ENCODE measurements around the gene ZNF423.

Gene ZNF423

DNA sequence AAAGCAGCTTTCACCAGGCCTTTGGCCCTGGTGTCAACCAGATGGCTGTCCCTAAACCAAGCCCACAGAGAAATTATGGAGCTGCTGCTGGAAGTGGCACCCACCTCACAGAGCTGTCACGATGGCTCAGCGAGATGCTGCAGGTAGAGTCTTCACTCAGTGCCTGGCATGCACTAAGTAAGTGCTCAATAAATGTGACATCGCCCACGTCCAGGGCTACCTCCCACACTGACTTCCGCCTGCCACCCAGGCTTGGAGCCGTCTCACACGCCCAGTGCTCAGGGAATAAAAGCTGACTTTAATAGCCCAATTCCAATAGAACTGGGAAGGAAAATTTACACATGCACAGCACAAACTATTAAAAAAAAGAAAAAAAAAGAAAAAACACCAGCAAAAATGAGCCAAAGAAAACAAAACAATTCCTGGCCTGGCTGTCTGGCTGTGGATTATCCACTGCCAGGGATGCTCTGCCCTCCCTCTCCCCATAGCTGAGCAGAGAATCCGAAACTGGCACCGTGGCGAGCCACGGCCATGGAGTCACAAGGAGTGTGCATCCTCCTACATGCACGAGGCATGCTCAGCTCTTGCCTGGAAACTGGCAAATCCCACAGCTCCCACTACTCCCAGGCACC is 68.9 kb downstream of the ZNF423 start:
- DNase-seq (ENCODE audit: low read depth, low spot score): no peak

- no peak for DNase-seq (ENCODE audit: low read depth, low spot score)
Observed at GRCh38 chr16:49785970-49786369, 69.9 kb downstream of the ZNF423 start.

- no peak for DNase-seq (ENCODE audit: low read depth, low spot score)
Observed at GRCh38 chr16:49782405-49782804, 73.5 kb downstream of the ZNF423 start.

GRCh38 chr16:49781401-49781800 is 74.5 kb downstream of the ZNF423 start:
- DNase-seq (ENCODE audit: low read depth, low spot score): no peak

DNA sequence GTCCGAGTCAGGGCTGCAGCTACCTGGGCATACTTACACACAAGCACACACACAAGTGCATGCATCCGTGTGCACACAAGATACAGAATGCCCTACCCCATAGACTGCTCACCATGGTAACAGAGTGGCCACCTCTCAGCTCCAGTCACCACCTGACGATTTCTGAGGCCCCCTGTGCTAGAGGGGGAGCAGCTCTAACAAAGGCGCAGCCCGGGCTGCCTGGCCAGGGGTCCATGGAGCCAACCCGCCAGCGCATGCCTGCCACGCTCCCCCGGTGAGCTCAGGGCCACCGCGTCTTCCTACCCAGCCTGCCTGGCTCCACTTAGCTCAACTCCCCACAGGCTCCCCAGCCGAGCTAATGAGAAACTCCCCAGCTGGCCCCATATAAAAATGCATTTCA is 75.5 kb downstream of the ZNF423 start:
- no peak for DNase-seq (ENCODE audit: low read depth, low spot score)

- no peak for DNase-seq (ENCODE audit: low read depth, low spot score)
Observed at GRCh38 chr16:49779979-49780378, 75.9 kb downstream of the ZNF423 start.

DNA sequence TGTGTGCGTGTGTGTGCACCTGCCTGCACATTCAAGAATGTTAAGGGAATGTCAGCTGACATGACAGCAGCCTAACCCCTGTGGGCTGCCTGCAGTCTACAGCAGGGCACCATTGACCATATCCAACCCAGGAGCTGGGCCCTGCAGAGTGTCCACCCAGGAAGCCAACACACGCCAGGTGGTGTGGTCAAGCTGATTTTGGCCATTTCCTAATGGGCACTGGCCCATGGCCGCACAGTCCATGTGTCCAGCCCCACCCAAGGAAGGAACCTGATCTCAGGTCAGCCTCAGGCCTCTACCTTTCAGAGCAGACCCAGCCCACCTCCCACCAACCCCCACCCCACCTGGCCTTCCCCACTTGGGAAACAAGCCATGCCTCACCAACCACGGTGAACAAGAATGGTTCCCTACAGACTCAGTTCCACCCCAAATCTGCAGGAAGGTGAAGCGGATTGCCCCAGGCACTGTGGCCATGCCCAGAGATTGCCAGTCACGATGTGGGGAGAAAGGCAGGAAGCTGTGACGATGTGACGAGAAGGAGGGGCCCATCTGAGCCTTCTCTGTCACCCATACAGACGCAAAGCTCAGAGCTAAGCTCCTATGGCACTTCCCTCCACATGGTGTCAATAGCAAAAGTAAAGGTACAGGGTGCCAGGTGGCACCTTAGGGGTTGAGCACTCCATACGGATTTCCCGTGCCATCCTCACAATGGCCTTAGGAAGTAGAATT is 77.5 kb downstream of the ZNF423 start:
- no peak for DNase-seq (ENCODE audit: low read depth, low spot score)

GRCh38 chr16:49776734-49777133 is 79.2 kb downstream of the ZNF423 start:
- no peak for DNase-seq (ENCODE audit: low read depth, low spot score)

- peak; percentile 35 for DNase-seq (ENCODE audit: low read depth, low spot score)
Observed at GRCh38 chr16:49776085-49776595, 79.8 kb downstream of the ZNF423 start.

DNA sequence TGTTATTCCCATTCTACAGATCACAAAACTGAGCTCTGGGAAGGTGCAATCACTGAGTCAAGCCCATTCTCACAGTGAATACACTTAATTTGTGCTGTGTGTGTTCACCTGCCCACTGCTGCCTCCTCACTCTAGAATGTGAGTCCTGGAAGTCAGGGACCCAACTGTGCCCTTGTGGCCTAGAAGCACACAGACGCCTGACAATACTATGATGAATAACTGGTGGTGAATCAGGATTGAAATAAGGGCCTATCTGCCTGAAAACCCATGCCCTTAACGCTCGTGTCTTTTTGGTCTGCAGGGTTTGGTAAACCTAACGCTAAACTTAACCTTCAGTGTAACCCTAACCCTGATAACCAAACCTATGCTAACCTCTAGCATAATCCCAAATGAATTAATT is 80.3 kb downstream of the ZNF423 start:
- no peak for DNase-seq (ENCODE audit: low read depth, low spot score)

GRCh38 chr16:49775018-49775417 is 80.9 kb downstream of the ZNF423 start:
- DNase-seq (ENCODE audit: low read depth, low spot score): no peak

- no peak for DNase-seq (ENCODE audit: low read depth, low spot score)
Observed at GRCh38 chr16:49773534-49774475, 82.1 kb downstream of the ZNF423 start.

DNA sequence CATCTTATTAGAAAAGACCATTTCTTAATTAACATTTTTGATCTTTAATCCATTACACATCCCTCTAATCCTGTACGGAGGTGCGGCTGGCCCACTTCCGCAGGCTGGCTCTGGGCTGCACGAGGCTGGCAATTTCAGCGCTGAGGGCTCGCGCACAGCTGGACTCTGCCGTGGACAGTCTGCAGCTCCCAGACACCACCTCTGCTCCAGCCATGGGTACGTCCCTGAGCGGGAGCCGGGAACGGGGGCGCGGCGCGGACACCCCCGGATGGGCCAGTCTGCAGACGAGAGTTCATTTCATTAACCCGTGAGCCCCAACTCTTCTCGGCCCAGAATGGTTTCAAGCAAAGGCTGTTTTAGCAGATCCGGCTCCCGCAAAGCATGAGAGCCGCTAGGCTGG is 87.9 kb downstream of the ZNF423 start:
- no peak for DNase-seq (ENCODE audit: low read depth, low spot score)

- no peak for DNase-seq (ENCODE audit: low read depth, low spot score)
Observed at GRCh38 chr16:49767414-49767813, 88.5 kb downstream of the ZNF423 start.

GRCh38 chr16:49766225-49766624 is 89.7 kb downstream of the ZNF423 start:
- no peak for DNase-seq (ENCODE audit: low read depth, low spot score)

- DNase-seq (ENCODE audit: low read depth, low spot score): no peak
Observed at GRCh38 chr16:49763826-49764225, 92.1 kb downstream of the ZNF423 start.

- DNase-seq (ENCODE audit: low read depth, low spot score): no peak
Observed at GRCh38 chr16:49760815-49761214, 95.1 kb downstream of the ZNF423 start.

DNA sequence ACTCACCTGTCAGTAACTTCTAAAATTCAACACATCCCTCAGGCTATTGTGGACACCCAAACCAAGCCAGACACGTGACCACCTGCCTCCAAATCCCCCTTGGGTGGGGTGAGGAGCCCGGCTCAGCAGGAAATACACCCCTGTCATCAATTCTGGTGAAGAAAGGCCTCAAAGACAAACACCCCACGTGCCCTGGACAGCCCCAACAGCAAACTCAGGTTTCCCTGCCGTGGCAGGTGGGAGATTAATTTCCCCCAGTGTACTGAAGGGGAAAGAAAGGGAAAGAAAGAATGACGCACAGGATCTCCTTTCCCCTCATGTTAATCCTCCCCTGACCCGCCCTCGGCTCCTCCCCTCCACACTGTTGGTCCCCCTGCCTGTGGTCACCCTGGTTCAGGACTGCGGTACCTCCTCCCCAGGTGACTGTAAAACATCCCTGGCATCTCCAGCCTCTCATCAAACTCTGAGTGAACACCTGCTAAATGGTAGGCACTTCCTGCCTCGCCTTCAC is 98.3 kb downstream of the ZNF423 start:
- no peak for DNase-seq (ENCODE audit: low read depth, low spot score)

DNA sequence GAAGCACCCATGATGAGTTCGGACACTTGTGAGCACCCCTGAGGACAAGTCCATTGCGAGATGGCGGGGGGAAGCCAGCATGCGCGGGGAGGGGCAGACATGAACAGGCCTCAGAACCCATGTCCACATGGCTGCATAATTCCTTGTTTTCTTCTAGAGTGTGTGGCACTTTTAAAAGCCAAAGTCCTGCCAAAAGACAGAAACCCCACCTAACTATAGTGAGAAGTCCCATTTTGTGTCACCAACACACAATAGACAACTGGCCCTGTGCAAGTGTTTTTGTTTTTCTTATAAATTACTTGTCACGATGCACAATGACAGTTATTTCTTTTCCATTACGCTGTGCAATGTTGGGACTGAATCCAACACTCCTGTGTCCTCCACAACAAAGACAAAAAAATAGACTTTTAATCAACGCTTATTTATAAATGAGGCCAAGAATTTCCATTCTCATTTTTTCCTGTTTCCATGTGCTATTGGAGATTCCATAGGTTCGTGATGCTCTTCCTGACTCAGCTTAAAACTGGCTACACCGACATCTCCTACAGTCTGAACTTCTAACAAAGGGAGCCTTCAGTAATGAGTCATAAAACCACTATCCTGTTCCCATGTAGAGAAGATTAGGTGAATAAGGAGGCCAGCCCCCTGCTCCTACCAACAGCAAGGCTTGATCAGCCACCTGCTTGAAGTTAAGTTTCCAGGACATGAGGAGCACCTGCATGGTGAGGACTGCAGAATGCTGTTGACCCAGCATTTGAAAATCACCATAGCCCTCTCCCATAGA is 98.9 kb downstream of the ZNF423 start:
- no peak for DNase-seq (ENCODE audit: low read depth, low spot score)

- DNase-seq (ENCODE audit: low read depth, low spot score): no peak
Observed at GRCh38 chr16:49755716-49756505, 100.0 kb downstream of the ZNF423 start.

DNA sequence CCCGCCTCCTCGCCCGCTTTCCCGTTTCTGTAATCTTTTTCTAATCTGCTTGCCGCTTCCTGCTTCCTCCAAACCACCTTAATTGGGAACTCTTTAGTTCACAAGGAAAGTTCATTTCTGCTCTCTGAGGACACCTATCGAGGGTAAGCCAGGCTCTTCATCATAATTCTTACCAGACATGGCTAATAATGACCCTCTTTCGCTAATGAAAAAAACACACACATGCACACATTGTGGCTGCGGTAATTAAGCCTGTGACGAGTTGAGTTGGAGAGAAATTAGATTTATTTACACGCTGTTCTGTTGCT is 100.6 kb downstream of the ZNF423 start:
- DNase-seq (ENCODE audit: low read depth, low spot score): no peak
